Ramos (cell line): ENCODE measurements around the gene YWHAE.

Experiments
- in situ Hi-C: fragments of 300-500 bp; cut with MboI; formaldehyde crosslinking; loops from one replicate; pipeline ENCODE4 v1.14.3; 2022; ENCODE audit warnings: low sequenced_read_pairs; ENCODE audit not compliant: unreplicated experiment

YWHAE gene

GRCh38 chr17:1299552-1300370 lies 100.3 kb downstream of the YWHAE start:
- in situ Hi-C loops, result no loop called here

GRCh38 chr17:1298606-1299005 lies 101.4 kb downstream of the YWHAE start:
- in situ Hi-C loops, result no loop called here
